ENCODE data around the gene SLC15A1. TPM values are rescaled to one million over a fixed set of nuclear protein-coding genes. Genes with fewer than 3 reads are reported as not detected.

Gene SLC15A1
- total RNA-seq, 1 donor, result not detected

DNA sequence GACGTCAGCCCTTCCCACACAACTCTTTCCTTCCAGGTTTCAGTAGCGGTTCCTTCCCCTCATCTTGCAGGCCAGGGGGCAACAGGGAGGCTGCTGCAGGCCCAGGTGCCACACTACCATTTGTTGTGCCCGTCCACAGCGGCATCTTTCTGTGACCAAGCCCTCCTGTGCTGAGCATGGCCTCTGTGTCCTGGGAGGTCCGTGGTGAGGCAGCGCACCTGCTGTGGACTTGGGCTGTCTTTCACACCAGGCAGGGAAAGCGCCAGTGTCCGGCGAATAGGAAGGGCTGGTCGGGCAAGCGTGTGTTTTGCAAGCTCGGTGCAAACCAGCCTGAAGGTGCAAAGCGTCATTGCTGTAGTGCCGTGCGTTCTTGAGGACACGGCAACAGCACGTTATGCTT, 21.4 kb downstream of the SLC15A1 start:
- TF ChIP-seq, protein P1, sequence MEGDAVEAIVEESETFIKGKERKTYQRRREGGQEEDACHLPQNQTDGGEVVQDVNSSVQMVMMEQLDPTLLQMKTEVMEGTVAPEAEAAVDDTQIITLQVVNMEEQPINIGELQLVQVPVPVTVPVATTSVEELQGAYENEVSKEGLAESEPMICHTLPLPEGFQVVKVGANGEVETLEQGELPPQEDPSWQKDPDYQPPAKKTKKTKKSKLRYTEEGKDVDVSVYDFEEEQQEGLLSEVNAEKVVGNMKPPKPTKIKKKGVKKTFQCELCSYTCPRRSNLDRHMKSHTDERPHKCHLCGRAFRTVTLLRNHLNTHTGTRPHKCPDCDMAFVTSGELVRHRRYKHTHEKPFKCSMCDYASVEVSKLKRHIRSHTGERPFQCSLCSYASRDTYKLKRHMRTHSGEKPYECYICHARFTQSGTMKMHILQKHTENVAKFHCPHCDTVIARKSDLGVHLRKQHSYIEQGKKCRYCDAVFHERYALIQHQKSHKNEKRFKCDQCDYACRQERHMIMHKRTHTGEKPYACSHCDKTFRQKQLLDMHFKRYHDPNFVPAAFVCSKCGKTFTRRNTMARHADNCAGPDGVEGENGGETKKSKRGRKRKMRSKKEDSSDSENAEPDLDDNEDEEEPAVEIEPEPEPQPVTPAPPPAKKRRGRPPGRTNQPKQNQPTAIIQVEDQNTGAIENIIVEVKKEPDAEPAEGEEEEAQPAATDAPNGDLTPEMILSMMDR (IDR thresholded peaks at IDR 0.05; ENCODE audit: insufficient read depth, low read depth, low read length), result no peak

DNA sequence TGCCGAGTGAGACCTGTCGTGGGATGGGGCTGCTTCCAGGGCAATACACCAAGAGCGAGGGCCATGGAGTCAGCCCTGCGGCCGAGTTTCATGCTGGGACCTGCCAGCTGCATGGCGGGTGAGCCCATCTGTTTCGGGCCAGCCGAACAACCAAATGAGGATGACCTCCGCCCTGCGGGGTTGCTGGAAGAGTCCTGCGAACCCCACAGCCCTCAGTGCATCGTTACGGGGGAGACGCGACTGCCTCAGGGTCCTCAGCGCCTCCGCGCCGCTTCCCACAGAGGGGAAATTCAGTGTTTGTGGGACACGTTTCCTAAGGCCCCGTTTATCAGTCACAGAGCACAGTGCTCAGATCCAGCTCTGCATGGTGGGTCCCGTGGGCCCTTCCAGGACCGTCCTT, 22.0 kb downstream of the SLC15A1 start:
- no peak for DNase-seq (ENCODE audit: low read depth)
- no peak overlapping the region for H3K4me3 ChIP-seq (ENCODE audit: low read depth, low read length)
- TF ChIP-seq, protein P1 (IDR thresholded peaks at IDR 0.05; ENCODE audit: insufficient read depth, low read depth, low read length), result no peak

More for the DNA sequence above, 21.4 kb downstream of the SLC15A1 start:
- no peak overlapping the region for H3K4me3 ChIP-seq (ENCODE audit: low read depth, low read length)
- DNase-seq (ENCODE audit: low read depth), result no peak

DNA sequence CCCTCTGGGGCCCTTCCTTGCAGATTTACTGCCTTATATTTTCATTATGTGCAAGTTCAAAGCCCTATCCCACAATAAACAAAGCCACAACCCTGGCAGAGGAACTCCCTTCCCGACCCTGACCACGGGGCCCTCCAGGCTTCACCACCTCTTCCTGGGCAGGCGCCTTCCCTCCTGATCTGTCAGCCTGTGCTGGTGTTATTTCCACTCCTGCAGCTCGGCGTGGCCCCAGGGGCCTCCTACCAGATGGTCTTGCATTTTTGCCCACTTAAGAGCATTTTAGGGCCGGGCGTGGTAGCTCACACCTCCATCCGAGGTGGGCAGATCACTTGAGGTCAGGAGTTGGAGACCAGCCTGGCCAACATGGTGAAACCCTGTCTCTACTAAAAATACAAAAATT, 22.8 kb downstream of the SLC15A1 start:
- H3K4me3 ChIP-seq (ENCODE audit: low read depth, low read length), result no peak overlapping the region
- TF ChIP-seq, protein P1 (IDR thresholded peaks at IDR 0.05; ENCODE audit: insufficient read depth, low read depth, low read length), result no peak
- DNase-seq (ENCODE audit: low read depth), result no peak

DNA sequence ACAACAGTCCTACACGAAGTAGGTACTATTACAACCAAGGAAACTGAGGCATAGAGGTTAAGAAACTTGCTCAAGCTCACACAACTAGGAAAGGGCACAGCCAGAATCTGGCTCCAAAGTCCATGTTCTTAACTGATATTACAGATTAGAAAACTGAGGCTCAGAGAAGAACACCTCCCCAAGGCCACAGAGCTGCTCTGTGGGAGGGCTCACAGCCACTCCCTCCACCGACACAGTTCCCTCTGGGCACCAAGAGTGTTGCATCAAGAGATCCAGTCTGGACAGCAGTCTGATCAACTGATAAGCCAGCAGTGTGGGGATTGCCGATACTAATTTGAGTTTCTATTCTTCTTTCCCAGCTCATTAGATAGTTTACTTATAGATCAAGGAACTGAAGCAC, 29.5 kb downstream of the SLC15A1 start:
- no peak overlapping the region for H3K4me3 ChIP-seq (ENCODE audit: low read depth, low read length)
- DNase-seq (ENCODE audit: low read depth), result no peak
- TF ChIP-seq, protein P1 (IDR thresholded peaks at IDR 0.05; ENCODE audit: insufficient read depth, low read depth, low read length), result no peak

DNA sequence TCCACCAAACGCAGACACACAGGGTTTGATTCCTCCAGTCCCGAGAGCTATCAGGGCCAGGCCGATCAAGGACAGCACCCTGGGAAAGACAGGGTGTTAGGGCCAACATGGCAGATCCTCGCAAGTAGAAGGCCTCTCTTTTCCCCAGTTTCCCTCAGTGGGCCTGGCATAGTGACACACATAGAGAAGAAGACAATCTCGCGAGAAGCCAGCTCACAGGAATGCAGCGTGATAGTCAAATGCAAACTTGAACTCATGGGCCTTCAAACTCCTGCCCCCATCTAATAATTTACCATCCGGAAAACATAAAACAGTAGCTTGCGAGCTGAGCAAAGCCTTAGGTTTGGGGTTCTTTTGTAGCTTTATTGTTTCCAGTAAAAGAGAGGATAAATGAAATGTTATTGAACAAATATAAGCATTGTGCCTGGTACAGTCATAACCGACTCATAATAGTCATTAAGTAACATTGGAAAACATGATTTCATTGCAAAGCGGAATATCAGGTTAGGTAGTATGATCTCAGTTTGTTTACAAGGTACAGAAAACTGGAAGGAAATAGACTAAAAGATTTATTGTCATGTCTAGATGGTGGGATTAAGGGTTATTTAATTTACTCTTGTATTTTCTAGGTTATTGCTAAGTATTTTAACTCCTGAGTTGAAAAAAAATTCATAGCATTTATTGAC, 30.5 kb downstream of the SLC15A1 start:
- no peak for DNase-seq (ENCODE audit: low read depth)
- no peak overlapping the region for H3K4me3 ChIP-seq (ENCODE audit: low read depth, low read length)
- TF ChIP-seq, protein P1 (IDR thresholded peaks at IDR 0.05; ENCODE audit: insufficient read depth, low read depth, low read length), result no peak

DNA sequence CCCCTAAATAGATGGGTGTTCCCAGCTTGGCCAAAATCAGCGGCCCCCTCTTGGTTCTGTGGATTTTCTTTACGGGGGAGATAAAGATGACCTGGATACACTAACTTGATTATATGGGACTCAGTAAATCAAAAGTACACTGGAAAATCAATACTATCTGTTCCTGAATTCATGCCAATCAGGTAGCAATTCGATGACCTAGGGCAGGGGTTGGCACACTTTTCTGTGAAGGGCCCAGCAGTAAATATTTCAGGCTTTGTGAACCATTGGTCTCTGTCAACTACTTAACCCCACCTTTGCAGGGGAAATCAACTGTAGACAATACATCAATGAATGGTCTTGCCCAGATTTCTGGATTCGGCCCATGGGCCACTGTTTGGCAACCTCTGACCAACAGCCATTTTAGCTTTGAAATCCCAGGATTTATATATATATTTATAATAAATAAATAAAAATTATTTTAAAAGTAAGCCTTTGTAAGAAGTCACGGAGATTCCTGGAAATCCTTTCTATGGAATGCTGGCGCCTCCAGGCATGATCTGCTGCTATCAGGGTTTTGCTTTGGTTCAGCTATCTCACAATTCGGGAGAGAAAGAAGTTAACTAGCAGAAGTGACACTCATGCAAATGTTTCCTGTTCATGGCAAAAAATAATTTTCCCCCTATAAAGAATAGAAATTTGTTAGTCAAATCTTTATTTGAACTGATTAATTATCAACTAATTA, 32.8 kb downstream of the SLC15A1 start:
- DNase-seq (ENCODE audit: low read depth), result no peak
- H3K4me3 ChIP-seq (ENCODE audit: low read depth, low read length), result no peak overlapping the region
- TF ChIP-seq, protein P1 (IDR thresholded peaks at IDR 0.05; ENCODE audit: insufficient read depth, low read depth, low read length), result no peak
